GM12878 (cell line): ENCODE data around the gene ANXA4. TPM values are rescaled to one million over a fixed set of nuclear protein-coding genes. Genes with fewer than 3 reads are reported as not detected.

Experiments used
- ATAC-seq: fragments of 200-7000 bp; cut with Tn5 transposase; 3 replicates; pipeline ENCODE4 v1.9.1; 2020; ENCODE audit warnings: mild to moderate bottlenecking, moderate library complexity
- BruUV-seq: library from RNA; stranded (reverse); fragments of 400-500 nt; replicated peaks from 2 replicates; lab custom pipeline; 2021; lab: Mats Ljungman, UMichigan
- CTCF ChIA-PET: fragments of 300-600 bp; sonication (Branson Sonifier 250); formaldehyde crosslinking; extraction: SDS; loops from one replicate; lab custom pipeline; 2021; ENCODE audit warnings: inconsistent platforms; lab: Yijun Ruan, JAX
- POLR2A ChIA-PET: fragments of 350-600 bp; formaldehyde crosslinking; extraction: SDS; loops from one replicate; lab custom pipeline; 2021; ENCODE audit warnings: inconsistent platforms; lab: Charles Lee
- RAD21 ChIA-PET: fragments of 300-600 bp; sonication (Branson Sonifier 250); formaldehyde crosslinking; loops from one replicate; lab custom pipeline; 2023; ENCODE audit warnings: antibody characterized with exemption; ENCODE audit not compliant: unreplicated experiment; lab: Charles Lee
- SMC1A ChIA-PET: fragments of 300-600 bp; sonication (Branson Sonifier 250); formaldehyde crosslinking; loops from one replicate; lab custom pipeline; 2023; ENCODE audit not compliant: unreplicated experiment, uncharacterized antibody; lab: Charles Lee
- DNase-seq: peaks from one replicate; pipeline ENCODE4 v3.0.0-alpha.2; 2011; ENCODE audit warnings: low read depth, low spot score
- FAIRE-seq: peaks from 3 replicates; lab custom pipeline; 2011; peaks lifted over from hg19 to GRCh38; lab: Jason Lieb, UNC
- H2AFZ ChIP-seq: 2 replicates; pipeline ENCODE4 v1.6.0; 2011; ENCODE audit warnings: low read depth, low read length, control low read depth; ENCODE audit not compliant: control insufficient read depth
- H3K27ac ChIP-seq: 2 replicates; pipeline ENCODE4 v1.5.1; 2011; ENCODE audit warnings: control low read depth; ENCODE audit not compliant: control insufficient read depth, insufficient read depth
- H3K27me3 ChIP-seq, 2 experiments: replicated peaks in 1 of 2; 2 replicates each; pipeline versions ENCODE4 v1.6.0 to v1.6.1; 2011; ENCODE audit warnings: low read length in 1 of 2; ENCODE audit not compliant: control insufficient read depth in 2 of 2, insufficient read depth in 2 of 2
- H3K36me3 ChIP-seq, 2 experiments: 2 replicates each; pipeline ENCODE4 v1.5.1; 2011; ENCODE audit warnings: low read length in 1 of 2; ENCODE audit not compliant: control insufficient read depth in 2 of 2, insufficient read depth in 2 of 2
- H3K4me1 ChIP-seq: 2 replicates; pipeline ENCODE4 v1.6.1; 2011; ENCODE audit warnings: mild to moderate bottlenecking, low read length, moderate library complexity, mixed read lengths; ENCODE audit not compliant: control insufficient read depth, insufficient read depth
- H3K4me2 ChIP-seq: 2 replicates; pipeline ENCODE4 v1.6.0; 2011; ENCODE audit warnings: control low read depth; ENCODE audit not compliant: control insufficient read depth, insufficient read depth
- H3K4me3 ChIP-seq: fragments of 200-600 bp; sonication (generic); 2 replicates; pipeline ENCODE4 v1.5.1; 2016
- H3K79me2 ChIP-seq: 2 replicates; pipeline ENCODE4 v1.6.0; 2011; ENCODE audit warnings: low read length; ENCODE audit not compliant: control insufficient read depth, insufficient read depth
- H3K9ac ChIP-seq: 2 replicates; pipeline ENCODE4 v1.8.0; 2011; ENCODE audit warnings: low read length, control low read depth, mixed read lengths; ENCODE audit not compliant: control insufficient read depth, insufficient read depth
- H3K9me3 ChIP-seq: replicated peaks from 3 replicates; pipeline ENCODE4 v1.5.1; 2011; ENCODE audit warnings: mild to moderate bottlenecking, low read length; ENCODE audit not compliant: control insufficient read depth, insufficient read depth
- H4K20me1 ChIP-seq: 2 replicates; pipeline ENCODE4 v1.6.0; 2011; ENCODE audit not compliant: control insufficient read depth, insufficient read depth
- ATF3 ChIP-seq: IDR thresholded peaks from 2 replicates; pipeline ENCODE4 v1.6.1; 2011; ENCODE audit warnings: low read depth, mild to moderate bottlenecking, low read length, moderate library complexity, borderline replicate concordance; ENCODE audit errors: extremely low read depth
- CREB1 ChIP-seq: IDR thresholded peaks from 2 replicates; pipeline ENCODE4 v1.6.1; 2012; ENCODE audit warnings: low read depth, mild to moderate bottlenecking, inconsistent platforms
- EP300 ChIP-seq, 2 experiments: fragments of 150-350 bp in 1 of 2; IDR thresholded peaks; 2 replicates each; pipeline ENCODE4 v1.6.1; 2011 to 2012; ENCODE audit warnings: low read depth in 2 of 2, low read length in 2 of 2, borderline replicate concordance in 1 of 2, improper control_type of control experiment in 1 of 2, inconsistent platforms in 1 of 2; ENCODE audit not compliant: control insufficient read depth in 1 of 2
- HDAC2 ChIP-seq: fragments of 200-600 bp; sonication (generic); IDR thresholded peaks from 2 replicates; pipeline ENCODE4 v1.6.1; 2017
- JUNB ChIP-seq: IDR thresholded peaks from 2 replicates; pipeline ENCODE4 v1.6.1; 2016; ENCODE audit warnings: antibody characterized with exemption, mild to moderate bottlenecking
- NFXL1 ChIP-seq: fragments of 450-650 bp; IDR thresholded peaks from 2 replicates; pipeline ENCODE4 v1.6.1; 2017; ENCODE audit warnings: antibody characterized with exemption, mild to moderate bottlenecking, borderline replicate concordance
- RUNX3 ChIP-seq: IDR thresholded peaks from 2 replicates; pipeline ENCODE4 v1.6.1; 2012; ENCODE audit warnings: low read length, inconsistent platforms
- SMC3 ChIP-seq: IDR thresholded peaks from 2 replicates; pipeline ENCODE4 v1.6.1; 2011; ENCODE audit warnings: low read length, improper control_type of control experiment, borderline replicate concordance
- TBL1XR1 ChIP-seq: IDR thresholded peaks from 2 replicates; pipeline ENCODE4 v1.6.1; 2012; ENCODE audit warnings: low read depth, low read length, improper control_type of control experiment
- ZBTB33 ChIP-seq: fragments of 450-650 bp; IDR thresholded peaks from 2 replicates; pipeline ENCODE4 v1.6.1; 2017; ENCODE audit warnings: mild to moderate bottlenecking
- WGBS: methylation state at CpG from one replicate; pipeline ENCODE4 v1.1.6; 2016; ENCODE audit warnings: low lambda C conversion rate; ENCODE audit not compliant: insufficient replicate concordance, insufficient coverage; ENCODE audit errors: missing lambda C conversion rate; 5-methylcytosine and 5-hydroxymethylcytosine counted together
- in situ Hi-C: fragments of 300-500 bp; cut with MboI; formaldehyde crosslinking; loops from 9 replicates; pipeline ENCODE4 v1.14.3; 2018; ENCODE audit warnings: mixed read lengths
- intact Hi-C: fragments of 100-400 bp; cut with micrococcal nuclease; formaldehyde crosslinking; loops from one replicate; pipeline ENCODE4 v1.14.2; 2022; ENCODE audit not compliant: unreplicated experiment
- polyA plus RNA-seq, 11 experiments: library from polyadenylated mRNA; depleted of rRNA in 4 of 11; unstranded in 6 of 11; stranded (reverse) in 5 of 11; fragments of >200 nt; fragmentation: Nextera tagmentation in 4 of 11; fragmentation: Illumina TruSeq in 1 of 11; extraction: Ambion mirVana in 4 of 11; extraction: Trizol in 1 of 11; gene quantifications; 1 replicate in 1 of 11; 2 replicates in 10 of 11; pipeline versions ENCODE4 v1.2.1 to v1.2.3, GENCODE V29; 2011 to 2016; ENCODE audit warnings: inconsistent platforms in 2 of 11, missing spikeins in 2 of 11, low read depth in 1 of 11
- total RNA-seq, 4 experiments: library from RNA; depleted of rRNA in 3 of 4; stranded (reverse); fragments of >200 nt in 3 of 4; fragmentation: Illumina TruSeq in 1 of 4; extraction: Trizol in 1 of 4; gene quantifications; 2 replicates each; pipeline versions ENCODE4 v1.2.1 to v1.2.3, GENCODE V29; 2013 to 2021
- TF ChIP-seq, protein P1 (sequence below): IDR thresholded peaks from 2 replicates; pipeline ENCODE4 v1.6.1; 2011; ENCODE audit warnings: borderline replicate concordance, low read depth, mild to moderate bottlenecking, moderate library complexity, mixed read lengths, low read length; ENCODE audit not compliant: insufficient read depth; ENCODE audit errors: extremely low read length

The ANXA4 gene
- total and polyA plus RNA-seq, 10 of the 15 experiments (the other 5 are each of a cell fraction or from before 2014, with no cell fraction given) = 16.3 to 97.2 (median 71.0) TPM

GRCh38 chr2:69837533-69837932, 95.6 kb downstream of the ANXA4 start:
- H2AFZ ChIP-seq = no peak overlapping the region
- H3K79me2 ChIP-seq = peaks cover 44% of the 10 kb centered on the region
- peaks cover 0 to 12% of the 10 kb centered on the region in 2 experiments; a peak in 2 of 4 replicates for H3K36me3 ChIP-seq
- no peak for TF ChIP-seq SMC3
- peak; percentile 62 for TF ChIP-seq JUNB
- TF ChIP-seq RUNX3 = peak; percentile 49; the same call in 1 of the 2 replicates
- TF ChIP-seq, all 136 proteins: peak for 2
- CTCF ChIA-PET = interaction anchor here (1.0 to 3.9 kb wide), 5 partner anchors 13 to 113 kb away, joined by 3 to 32 read pairs (median 3); no protein-coding TSS in a partner anchor
- no peak overlapping the region for H3K27ac ChIP-seq
- ATAC-seq (peak; percentile 68), FAIRE-seq (peak; percentile 87), DNase-seq (no peak)
- H3K4me3 ChIP-seq = 0 out of 2 replicates have a peak overlapping the region, but pooled peaks have one; percentile 25
- peaks cover 9% of the 10 kb centered on the region for H3K4me1 ChIP-seq
- no peaks in the 10 kb centered on the region for H3K27me3 ChIP-seq
- no peaks in the 10 kb centered on the region for H4K20me1 ChIP-seq
- RAD21 ChIA-PET = interaction anchor here (1.2 to 2.2 kb wide), 3 partner anchors 103 to 113 kb away, joined by 3 to 23 read pairs (median 5); no protein-coding TSS in a partner anchor
- SMC1A ChIA-PET = interaction anchor here (0.6 to 3.8 kb wide), 11 partner anchors 8 to 297 kb away, joined by 3 to 31 read pairs (median 4); no protein-coding TSS in a partner anchor
- intact Hi-C loops (no loop called here), in situ Hi-C loops (no loop called here)
- no peak overlapping the region for H3K9ac ChIP-seq
- 20% methylated on average over 2 of the region's 2 CpGs for WGBS
- POLR2A ChIA-PET = interaction anchor here (1.4 kb wide), 1 partner anchor 93 kb away, joined by 3 read pairs; no protein-coding TSS in a partner anchor
- no TSS peak for BruUV-seq
- no peaks in the 10 kb centered on the region for H3K9me3 ChIP-seq
- peak overlapping the region; percentile 78; the same call in 1 of the 2 replicates for H3K4me2 ChIP-seq

DNA sequence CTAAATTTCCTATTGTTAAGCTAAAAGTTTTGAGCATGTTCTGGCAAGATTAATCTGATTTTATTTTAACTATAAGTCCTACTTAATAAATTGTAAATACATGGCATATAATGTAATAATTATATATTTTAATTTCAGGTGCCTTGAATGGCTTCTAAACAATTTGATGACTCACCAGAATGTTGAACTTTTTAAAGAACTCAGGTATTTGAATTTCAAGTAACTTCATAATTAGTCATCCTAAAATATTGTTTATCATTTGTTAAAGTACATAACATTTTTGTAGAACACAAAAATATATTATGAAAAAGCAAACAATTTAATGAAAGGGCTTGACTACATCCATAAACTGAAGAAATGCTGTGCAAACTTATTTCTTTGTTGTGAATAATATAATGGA, 102.1 kb downstream of the ANXA4 start:
- SMC1A ChIA-PET = interaction anchor here (1.6 kb wide), 1 partner anchor 119 kb away, joined by 3 read pairs; no protein-coding TSS in a partner anchor
- peaks cover 2 to 28% of the 10 kb centered on the region in 2 experiments for H3K36me3 ChIP-seq
- RAD21 ChIA-PET = no interaction called here
- intact Hi-C loops = no loop called here
- H2AFZ ChIP-seq = no peak overlapping the region
- DNase-seq (no peak), FAIRE-seq (no peak), ATAC-seq (no peak)
- H3K9me3 ChIP-seq = no peaks in the 10 kb centered on the region
- in situ Hi-C loops = no loop called here
- no peaks in the 10 kb centered on the region for H4K20me1 ChIP-seq
- no peak overlapping the region for H3K4me2 ChIP-seq
- H3K27ac ChIP-seq = no peak overlapping the region
- H3K4me1 ChIP-seq = no peaks in the 10 kb centered on the region
- no peaks in the 10 kb centered on the region for H3K27me3 ChIP-seq
- H3K79me2 ChIP-seq = no peaks in the 10 kb centered on the region
- no TSS peak for BruUV-seq
- no peak overlapping the region for H3K4me3 ChIP-seq
- POLR2A ChIA-PET = no interaction called here
- no peak overlapping the region for H3K9ac ChIP-seq
- CTCF ChIA-PET = no interaction called here
- TF ChIP-seq, protein P1, sequence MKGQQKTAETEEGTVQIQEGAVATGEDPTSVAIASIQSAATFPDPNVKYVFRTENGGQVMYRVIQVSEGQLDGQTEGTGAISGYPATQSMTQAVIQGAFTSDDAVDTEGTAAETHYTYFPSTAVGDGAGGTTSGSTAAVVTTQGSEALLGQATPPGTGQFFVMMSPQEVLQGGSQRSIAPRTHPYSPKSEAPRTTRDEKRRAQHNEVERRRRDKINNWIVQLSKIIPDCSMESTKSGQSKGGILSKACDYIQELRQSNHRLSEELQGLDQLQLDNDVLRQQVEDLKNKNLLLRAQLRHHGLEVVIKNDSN = no peak
- no peak for TF ChIP-seq ZBTB33
- no peak for TF ChIP-seq EP300 (IDR thresholded peaks at IDR 0.05; ENCODE audit: borderline replicate concordance in 1 of 2, control insufficient read depth in 1 of 2, low read depth in 2 of 2, low read length in 2 of 2)
- TF ChIP-seq TBL1XR1 = no peak
- no peak for TF ChIP-seq HDAC2
- TF ChIP-seq JUNB = no peak
- TF ChIP-seq NFXL1 = no peak
- no peak for TF ChIP-seq ATF3
- no peak for TF ChIP-seq CREB1
